MG63 (cell line): ENCODE measurements around the gene RAPGEF4. TPM values are rescaled to one million over a fixed set of nuclear protein-coding genes. Genes with fewer than 3 reads are reported as not detected.

Source experiments
- DNase-seq: peaks from one replicate; pipeline ENCODE4 v3.0.0-alpha.2; 2020
- H3K27me3 ChIP-seq: fragments of 250-450 bp; sonication (Bioruptor Pico); 2 replicates; pipeline ENCODE4 v1.5.1; 2020; ENCODE audit warnings: mild to moderate bottlenecking, moderate library complexity
- H3K36me3 ChIP-seq: fragments of 250-450 bp; sonication (Bioruptor Pico); 2 replicates; pipeline ENCODE4 v1.5.1; 2020; ENCODE audit warnings: mild to moderate bottlenecking, moderate library complexity
- H3K4me3 ChIP-seq: fragments of 250-450 bp; sonication (Bioruptor Pico); 2 replicates; pipeline ENCODE4 v1.5.1; 2020; ENCODE audit warnings: mild to moderate bottlenecking, moderate library complexity
- H3K9me3 ChIP-seq: fragments of 250-450 bp; sonication (Bioruptor Pico); 2 replicates; pipeline ENCODE4 v1.5.1; 2020; ENCODE audit warnings: mild to moderate bottlenecking, moderate library complexity
- total RNA-seq: library from RNA; depleted of rRNA; stranded (reverse); fragments of >200 nt; shearing (Covaris generic); gene quantifications from 2 replicates; pipeline ENCODE4 v1.2.3, GENCODE V29; 2014; ENCODE audit warnings: low replicate concordance

RAPGEF4 gene
- total RNA-seq, 1 experiment from 2014 or later = not detected

- Histone ChIP-seq H3K4me3 (no peak overlapping the region), H3K27me3 (no peaks in the 10 kb centered on the region), H3K36me3 (no peaks in the 10 kb centered on the region), H3K9me3 (no peaks in the 10 kb centered on the region)
- no peak for DNase-seq
Observed at GRCh38 chr2:172993931-172994717, 258.5 kb downstream of the RAPGEF4 start.

DNA sequence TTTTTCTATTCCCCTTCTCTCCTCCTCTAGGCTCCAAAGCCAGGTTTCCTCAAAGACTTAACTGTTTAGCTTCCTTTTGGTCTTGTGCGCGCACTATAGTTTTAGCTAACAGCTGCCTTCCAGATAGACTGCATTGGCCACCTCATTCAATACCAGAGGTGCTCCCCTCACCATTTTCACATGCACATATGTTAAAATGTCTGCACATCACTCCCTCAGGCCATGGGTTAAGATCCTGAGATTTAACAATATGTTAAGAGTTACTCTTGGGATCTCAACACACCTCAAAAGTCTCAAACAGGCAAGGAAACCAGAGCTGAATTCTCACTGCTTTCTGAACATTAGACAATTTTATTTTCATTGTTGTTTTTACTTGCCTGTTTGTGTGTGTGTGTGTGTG is 259.2 kb downstream of the RAPGEF4 start:
- no peaks in the 10 kb centered on the region for H3K36me3 ChIP-seq
- no peaks in the 10 kb centered on the region for H3K9me3 ChIP-seq
- DNase-seq = no peak
- H3K4me3 ChIP-seq = no peak overlapping the region
- no peaks in the 10 kb centered on the region for H3K27me3 ChIP-seq

- peak; percentile 67 for DNase-seq
- Histone ChIP-seq H3K4me3 (no peak overlapping the region), H3K9me3 (no peaks in the 10 kb centered on the region), H3K27me3 (no peaks in the 10 kb centered on the region), H3K36me3 (no peaks in the 10 kb centered on the region)
Observed at GRCh38 chr2:172995323-172996244, 259.9 kb downstream of the RAPGEF4 start.

- H3K36me3 ChIP-seq = no peaks in the 10 kb centered on the region
- no peaks in the 10 kb centered on the region for H3K9me3 ChIP-seq
- no peaks in the 10 kb centered on the region for H3K27me3 ChIP-seq
- no peak for DNase-seq
- no peak overlapping the region for H3K4me3 ChIP-seq
Observed at GRCh38 chr2:172996387-172996961, 260.8 kb downstream of the RAPGEF4 start.

- Histone ChIP-seq H3K36me3 (no peaks in the 10 kb centered on the region), H3K27me3 (no peaks in the 10 kb centered on the region), H3K4me3 (no peak overlapping the region), H3K9me3 (no peaks in the 10 kb centered on the region)
- DNase-seq = no peak
Observed at GRCh38 chr2:172997031-172997430, 261.4 kb downstream of the RAPGEF4 start.

GRCh38 chr2:172998547-172999272 is 263.1 kb downstream of the RAPGEF4 start:
- no peak for DNase-seq
- Histone ChIP-seq H3K9me3 (no peaks in the 10 kb centered on the region), H3K27me3 (no peaks in the 10 kb centered on the region), H3K4me3 (no peak overlapping the region), H3K36me3 (no peaks in the 10 kb centered on the region)

- Histone ChIP-seq H3K4me3 (no peak overlapping the region), H3K9me3 (no peaks in the 10 kb centered on the region), H3K36me3 (no peaks in the 10 kb centered on the region), H3K27me3 (no peaks in the 10 kb centered on the region)
- DNase-seq = no peak
Observed at GRCh38 chr2:172999641-173000386, 264.2 kb downstream of the RAPGEF4 start.

- Histone ChIP-seq H3K27me3 (no peaks in the 10 kb centered on the region), H3K4me3 (no peak overlapping the region), H3K36me3 (no peaks in the 10 kb centered on the region), H3K9me3 (no peaks in the 10 kb centered on the region)
- DNase-seq = no peak
Observed at GRCh38 chr2:173001664-173002604, 266.3 kb downstream of the RAPGEF4 start.

GRCh38 chr2:173002751-173003541 is 267.3 kb downstream of the RAPGEF4 start:
- no peak overlapping the region for H3K4me3 ChIP-seq
- no peaks in the 10 kb centered on the region for H3K36me3 ChIP-seq
- H3K9me3 ChIP-seq = no peaks in the 10 kb centered on the region
- DNase-seq = peak; percentile 21
- no peaks in the 10 kb centered on the region for H3K27me3 ChIP-seq

- Histone ChIP-seq H3K4me3 (no peak overlapping the region), H3K27me3 (no peaks in the 10 kb centered on the region), H3K9me3 (no peaks in the 10 kb centered on the region), H3K36me3 (no peaks in the 10 kb centered on the region)
- no peak for DNase-seq
Observed at GRCh38 chr2:173008786-173009185, 273.1 kb downstream of the RAPGEF4 start.

DNA sequence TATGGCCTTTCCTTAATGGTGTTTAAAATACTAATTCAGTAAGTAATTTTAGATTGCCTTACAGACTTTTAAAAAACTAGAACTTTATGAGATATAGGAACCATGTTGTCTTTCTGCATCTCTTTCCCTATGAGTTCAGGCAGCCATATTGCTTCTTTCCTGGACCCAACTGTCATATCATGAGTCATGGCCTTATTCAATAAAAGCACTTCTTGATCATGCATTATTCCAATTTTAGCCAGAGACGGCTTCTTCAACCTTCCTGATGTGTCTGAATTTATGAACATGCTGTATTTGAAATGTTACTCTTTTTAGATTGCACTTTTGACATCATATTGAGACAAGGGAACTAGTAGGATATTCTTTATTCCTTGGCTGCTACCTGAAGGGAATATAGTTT is 274.6 kb downstream of the RAPGEF4 start:
- DNase-seq = no peak
- Histone ChIP-seq H3K27me3 (no peaks in the 10 kb centered on the region), H3K36me3 (no peaks in the 10 kb centered on the region), H3K9me3 (no peaks in the 10 kb centered on the region), H3K4me3 (no peak overlapping the region)

GRCh38 chr2:173016451-173016850 is 280.8 kb downstream of the RAPGEF4 start:
- Histone ChIP-seq H3K27me3 (no peaks in the 10 kb centered on the region), H3K36me3 (no peaks in the 10 kb centered on the region), H3K4me3 (no peak overlapping the region), H3K9me3 (no peaks in the 10 kb centered on the region)
- no peak for DNase-seq

- no peak for DNase-seq
- H3K4me3 ChIP-seq = no peak overlapping the region
- H3K9me3 ChIP-seq = no peaks in the 10 kb centered on the region
- H3K36me3 ChIP-seq = no peaks in the 10 kb centered on the region
- H3K27me3 ChIP-seq = no peaks in the 10 kb centered on the region
Observed at GRCh38 chr2:173017646-173018420, 282.2 kb downstream of the RAPGEF4 start.

GRCh38 chr2:173019755-173020154 is 284.1 kb downstream of the RAPGEF4 start:
- no peaks in the 10 kb centered on the region for H3K9me3 ChIP-seq
- H3K4me3 ChIP-seq = no peak overlapping the region
- no peak for DNase-seq
- H3K36me3 ChIP-seq = no peaks in the 10 kb centered on the region
- no peaks in the 10 kb centered on the region for H3K27me3 ChIP-seq
